Activated naive CD8-positive, alpha-beta T cell treated with anti-CD3 and anti-CD28 coated beads, Interleukin-2, amount 50 U/mL, for 24 hours (primary cell): ENCODE data around the gene SLC9A3.

Source experiments
- ATAC-seq: fragments of 150-1000 bp; cut with Tn5 transposase; one replicate; pipeline ENCODE4 v1.10.0; 2021
- DNase-seq: peaks from one replicate; pipeline ENCODE4 v3.0.0; 2021
- H3K27ac Mint-ChIP-seq: one replicate; pipeline ENCODE4 v1.8.0; 2021; ENCODE audit warnings: mild to moderate bottlenecking, mixed read lengths
- H3K27me3 Mint-ChIP-seq: one replicate; pipeline ENCODE4 v1.8.0; 2021; ENCODE audit warnings: mixed read lengths
- H3K36me3 Mint-ChIP-seq: one replicate; pipeline ENCODE4 v1.8.0; 2021; ENCODE audit warnings: low read depth, mixed read lengths
- H3K4me1 Mint-ChIP-seq: one replicate; pipeline ENCODE4 v1.8.0; 2021; ENCODE audit warnings: mixed read lengths
- H3K4me3 Mint-ChIP-seq: one replicate; pipeline ENCODE4 v1.8.0; 2021; ENCODE audit warnings: mild to moderate bottlenecking, moderate library complexity, mixed read lengths
- H3K9me3 Mint-ChIP-seq: one replicate; pipeline ENCODE4 v1.8.0; 2021; ENCODE audit warnings: mixed read lengths

Gene SLC9A3

DNA sequence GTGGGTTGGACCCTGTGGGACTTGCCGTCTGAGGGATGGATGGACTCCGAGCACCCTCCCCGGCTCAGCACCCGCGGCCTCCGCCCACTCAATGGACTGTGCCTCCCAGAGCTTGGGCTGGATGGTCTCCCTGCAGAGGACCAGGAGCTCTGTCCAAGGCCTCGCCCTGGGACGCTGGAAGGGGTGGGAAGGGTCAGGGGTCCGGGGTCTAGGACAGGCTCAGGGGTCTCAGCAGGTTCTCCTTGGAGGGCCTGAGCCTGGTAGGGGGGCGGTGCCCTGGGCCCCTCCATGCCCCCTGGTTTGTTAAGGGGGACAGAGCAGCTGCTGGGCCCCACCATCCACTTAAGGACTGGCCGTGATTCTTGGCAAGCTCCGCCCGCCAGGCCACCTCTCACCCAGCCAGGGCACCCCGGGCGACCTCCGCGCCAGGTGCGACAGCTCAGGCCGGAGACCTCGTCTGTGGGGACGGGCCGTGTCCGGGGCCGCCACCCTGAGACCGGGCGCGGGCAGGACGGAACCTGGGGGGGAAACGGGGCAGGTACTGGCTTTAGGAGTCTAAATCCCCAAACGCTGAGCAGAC is 52.1 kb downstream of the SLC9A3 start:
- DNase-seq (no peak), ATAC-seq (peak; percentile 8)
- Mint-ChIP-seq H3K27me3 (peaks cover 5% of the 10 kb centered on the region), H3K27ac (peak overlapping the region; percentile 86), H3K4me1 (peaks cover 27% of the 10 kb centered on the region), H3K9me3 (no peaks in the 10 kb centered on the region), H3K4me3 (peak overlapping the region; percentile 87), H3K36me3 (peaks cover 17% of the 10 kb centered on the region)

- no peak for DNase-seq
- ATAC-seq: no peak
- peak overlapping the region; percentile 86 for H3K27ac Mint-ChIP-seq
- H3K9me3 Mint-ChIP-seq: no peaks in the 10 kb centered on the region
- H3K4me1 Mint-ChIP-seq: peaks cover 27% of the 10 kb centered on the region
- peaks cover 19% of the 10 kb centered on the region for H3K36me3 Mint-ChIP-seq
- peak overlapping the region; percentile 87 for H3K4me3 Mint-ChIP-seq
- peaks cover 5% of the 10 kb centered on the region for H3K27me3 Mint-ChIP-seq
Observed at GRCh38 chr5:471750-472058, 52.5 kb downstream of the SLC9A3 start.

- Mint-ChIP-seq H3K36me3 (peaks cover 21% of the 10 kb centered on the region), H3K27me3 (peaks cover 5% of the 10 kb centered on the region), H3K4me1 (peaks cover 27% of the 10 kb centered on the region), H3K9me3 (no peaks in the 10 kb centered on the region), H3K4me3 (peak overlapping the region; percentile 87), H3K27ac (peak overlapping the region; percentile 86)
- DNase-seq (no peak), ATAC-seq (no peak)
Observed at GRCh38 chr5:470961-471749, 53.1 kb downstream of the SLC9A3 start.

GRCh38 chr5:469752-470483 is 54.3 kb downstream of the SLC9A3 start:
- Mint-ChIP-seq H3K9me3 (no peaks in the 10 kb centered on the region), H3K27ac (no peak overlapping the region), H3K4me3 (peak overlapping the region; percentile 87), H3K27me3 (peaks cover 2% of the 10 kb centered on the region), H3K36me3 (peaks cover 21% of the 10 kb centered on the region), H3K4me1 (peaks cover 24% of the 10 kb centered on the region)
- ATAC-seq: no peak
- DNase-seq: no peak

GRCh38 chr5:468401-468800 is 55.8 kb downstream of the SLC9A3 start:
- DNase-seq (no peak), ATAC-seq (no peak)
- Mint-ChIP-seq H3K36me3 (peaks cover 28% of the 10 kb centered on the region), H3K27me3 (no peaks in the 10 kb centered on the region), H3K9me3 (no peaks in the 10 kb centered on the region), H3K27ac (no peak overlapping the region), H3K4me1 (peaks cover 36% of the 10 kb centered on the region), H3K4me3 (no peak overlapping the region)

GRCh38 chr5:466661-467310 is 57.5 kb downstream of the SLC9A3 start:
- no peak for DNase-seq
- no peak overlapping the region for H3K27ac Mint-ChIP-seq
- no peak for ATAC-seq
- H3K36me3 Mint-ChIP-seq: peaks cover 39% of the 10 kb centered on the region
- H3K27me3 Mint-ChIP-seq: no peaks in the 10 kb centered on the region
- H3K4me1 Mint-ChIP-seq: peaks cover 48% of the 10 kb centered on the region
- no peak overlapping the region for H3K4me3 Mint-ChIP-seq
- H3K9me3 Mint-ChIP-seq: no peaks in the 10 kb centered on the region

- Mint-ChIP-seq H3K4me1 (peaks cover 43% of the 10 kb centered on the region), H3K4me3 (no peak overlapping the region), H3K36me3 (peaks cover 39% of the 10 kb centered on the region)
Observed at GRCh38 chr5:465591-466403, 58.5 kb downstream of the SLC9A3 start.

GRCh38 chr5:464843-465590 is 59.2 kb downstream of the SLC9A3 start:
- DNase-seq (no peak), ATAC-seq (no peak)
- no peak overlapping the region for H3K27ac Mint-ChIP-seq
- H3K4me3 Mint-ChIP-seq: no peak overlapping the region
- no peaks in the 10 kb centered on the region for H3K27me3 Mint-ChIP-seq
- peaks cover 40% of the 10 kb centered on the region for H3K36me3 Mint-ChIP-seq
- no peaks in the 10 kb centered on the region for H3K9me3 Mint-ChIP-seq
- peaks cover 43% of the 10 kb centered on the region for H3K4me1 Mint-ChIP-seq

More at GRCh38 chr5:465591-466403, 58.5 kb downstream of the SLC9A3 start:
- DNase-seq: no peak
- Mint-ChIP-seq H3K27me3 (no peaks in the 10 kb centered on the region), H3K9me3 (no peaks in the 10 kb centered on the region), H3K27ac (no peak overlapping the region)
- ATAC-seq: peak; percentile 8

DNA sequence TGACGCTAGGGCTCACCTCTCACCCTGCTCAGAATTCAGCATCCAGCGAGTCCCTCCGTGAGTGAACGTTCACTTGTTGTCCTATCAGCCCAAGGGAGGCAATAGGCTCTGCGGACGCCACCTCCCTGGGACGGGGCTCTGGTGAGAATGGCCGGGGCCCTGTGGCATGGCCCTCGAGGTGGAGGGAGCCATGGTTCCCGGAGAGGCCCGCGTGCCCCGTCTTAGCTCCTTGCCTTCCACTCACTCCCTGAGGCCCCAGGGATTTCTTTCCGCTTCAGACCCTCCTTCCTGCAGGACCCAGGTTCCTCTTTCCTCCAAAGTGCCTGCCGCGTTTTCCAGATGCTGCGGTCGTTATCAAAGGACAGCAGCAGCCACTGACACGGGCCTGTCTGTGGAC is 59.8 kb downstream of the SLC9A3 start:
- DNase-seq: no peak
- no peaks in the 10 kb centered on the region for H3K27me3 Mint-ChIP-seq
- H3K36me3 Mint-ChIP-seq: peaks cover 45% of the 10 kb centered on the region
- H3K27ac Mint-ChIP-seq: peak overlapping the region; percentile 83
- H3K4me3 Mint-ChIP-seq: peak overlapping the region; percentile 10
- peaks cover 46% of the 10 kb centered on the region for H3K4me1 Mint-ChIP-seq
- no peak for ATAC-seq
- H3K9me3 Mint-ChIP-seq: no peaks in the 10 kb centered on the region

- Mint-ChIP-seq H3K9me3 (no peaks in the 10 kb centered on the region), H3K4me1 (peaks cover 51% of the 10 kb centered on the region), H3K27ac (peak overlapping the region; percentile 83), H3K4me3 (peak overlapping the region; percentile 10), H3K36me3 (peaks cover 50% of the 10 kb centered on the region), H3K27me3 (no peaks in the 10 kb centered on the region)
- DNase-seq: peak; percentile 49
- no peak for ATAC-seq
Observed at GRCh38 chr5:463952-464351, 60.3 kb downstream of the SLC9A3 start.

- DNase-seq (no peak), ATAC-seq (no peak)
- peak overlapping the region; percentile 83 for H3K27ac Mint-ChIP-seq
- peaks cover 56% of the 10 kb centered on the region for H3K36me3 Mint-ChIP-seq
- H3K4me3 Mint-ChIP-seq: no peak overlapping the region
- no peaks in the 10 kb centered on the region for H3K9me3 Mint-ChIP-seq
- H3K27me3 Mint-ChIP-seq: no peaks in the 10 kb centered on the region
- H3K4me1 Mint-ChIP-seq: peaks cover 58% of the 10 kb centered on the region
Observed at GRCh38 chr5:463301-463700, 60.9 kb downstream of the SLC9A3 start.

DNA sequence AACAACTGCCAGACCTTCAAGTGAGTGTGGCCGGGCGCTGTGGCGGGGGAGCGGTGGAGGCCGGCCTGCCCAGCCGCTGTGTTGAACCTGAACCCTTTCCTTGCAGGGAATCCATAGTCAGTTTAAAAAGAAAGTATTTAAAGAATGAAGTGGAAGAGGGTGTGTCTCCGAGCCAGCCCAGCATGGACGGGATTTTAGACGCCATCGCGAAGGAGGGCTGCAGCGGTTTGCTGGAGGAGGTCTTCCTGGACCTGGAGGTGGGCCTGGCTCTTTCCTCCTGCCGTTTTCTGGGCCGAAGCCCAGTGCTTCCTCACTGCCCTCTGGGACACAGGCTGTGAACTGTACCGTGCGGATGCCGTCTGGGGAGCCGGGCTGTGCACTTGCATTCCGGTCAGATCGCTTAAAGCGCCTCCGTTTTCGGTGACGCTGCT is 62.2 kb downstream of the SLC9A3 start:
- Mint-ChIP-seq H3K36me3 (peaks cover 60% of the 10 kb centered on the region), H3K4me1 (peaks cover 65% of the 10 kb centered on the region), H3K4me3 (no peak overlapping the region), H3K27ac (peak overlapping the region; percentile 49), H3K9me3 (no peaks in the 10 kb centered on the region), H3K27me3 (no peaks in the 10 kb centered on the region)
- ATAC-seq (no peak), DNase-seq (no peak)

DNA sequence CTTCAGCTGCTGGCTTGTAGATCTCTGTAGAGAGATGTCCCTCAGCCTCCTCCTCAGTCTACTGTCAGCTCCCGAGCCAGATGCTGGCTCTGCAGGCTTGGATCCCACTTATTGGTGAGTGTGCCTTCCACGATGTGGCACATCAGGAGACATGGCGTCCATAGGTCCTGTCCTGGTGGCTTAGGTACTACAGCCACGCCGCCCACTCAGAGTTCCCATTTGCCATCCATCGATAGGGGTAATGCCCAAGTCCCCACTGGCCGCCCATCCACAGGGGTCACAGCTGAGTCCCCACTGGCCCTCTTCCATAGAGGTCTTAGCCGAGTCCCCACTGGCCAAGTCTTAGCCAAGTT is 64.0 kb downstream of the SLC9A3 start:
- peak overlapping the region; percentile 85 for H3K27ac Mint-ChIP-seq
- peaks cover 65% of the 10 kb centered on the region for H3K4me1 Mint-ChIP-seq
- H3K36me3 Mint-ChIP-seq: peaks cover 69% of the 10 kb centered on the region
- no peak for DNase-seq
- no peaks in the 10 kb centered on the region for H3K27me3 Mint-ChIP-seq
- no peak for ATAC-seq
- H3K4me3 Mint-ChIP-seq: peak overlapping the region; percentile 28
- H3K9me3 Mint-ChIP-seq: no peaks in the 10 kb centered on the region
